H1 (cell line): ENCODE measurements around the gene DNAH8. TPM values are rescaled to one million over a fixed set of nuclear protein-coding genes. Genes with fewer than 3 reads are reported as not detected.

Source experiments
- CBX5 ChIP-seq: fragments of 300-800, 300-1000 bp; sonication (generic); IDR thresholded peaks from 2 replicates; pipeline ENCODE4 v1.7.1; 2016; ENCODE audit warnings: antibody characterized with exemption, low read length, low read depth
- JUN ChIP-seq: IDR thresholded peaks from 2 replicates; pipeline ENCODE4 v1.6.1; 2011; ENCODE audit warnings: low read depth, mild to moderate bottlenecking, improper control_type of control experiment, low read length
- POLR2AphosphoS5 ChIP-seq: IDR thresholded peaks from 2 replicates; pipeline ENCODE4 v1.6.1; 2011; ENCODE audit warnings: low read depth, low read length
- TAF7 ChIP-seq: optimal IDR thresholded peaks from 2 replicates; pipeline ENCODE3; 2011; ENCODE audit warnings: low read depth, mild to moderate bottlenecking, inconsistent platforms, low read length, moderate library complexity, borderline replicate concordance
- polyA plus RNA-seq, 7 experiments: library from polyadenylated mRNA; depleted of rRNA in 3 of 7; stranded (reverse) in 5 of 7; unstranded in 2 of 7; fragments of >200 nt in 5 of 7; fragments of 200-250 nt in 2 of 7; gene quantifications; 1 replicate in 5 of 7; 2 replicates in 1 of 7; 4 replicates in 1 of 7; pipeline versions ENCODE4 v1.2.1 to v1.2.3, GENCODE V29; 2011 to 2013; ENCODE audit warnings: missing spikeins in 2 of 7, mixed read lengths in 2 of 7
- total RNA-seq: library from RNA; stranded (reverse); fragmentation: NEBNext Ultra II Directional; extraction: Animal tissue kit (Norgen Biotek cat#: 25700); gene quantifications from 2 replicates; pipeline ENCODE4 v1.2.1, GENCODE V29; 2021
- TF ChIP-seq, protein P1 (sequence below): IDR thresholded peaks from 2 replicates; pipeline ENCODE4 v1.6.1; 2012; ENCODE audit warnings: low read length, inconsistent platforms

Gene DNAH8
- total and polyA plus RNA-seq, 2 of the 8 experiments (the other 6 are each of a cell fraction or from before 2014, with no cell fraction given): under 0.01 TPM; not detected in 1

DNA sequence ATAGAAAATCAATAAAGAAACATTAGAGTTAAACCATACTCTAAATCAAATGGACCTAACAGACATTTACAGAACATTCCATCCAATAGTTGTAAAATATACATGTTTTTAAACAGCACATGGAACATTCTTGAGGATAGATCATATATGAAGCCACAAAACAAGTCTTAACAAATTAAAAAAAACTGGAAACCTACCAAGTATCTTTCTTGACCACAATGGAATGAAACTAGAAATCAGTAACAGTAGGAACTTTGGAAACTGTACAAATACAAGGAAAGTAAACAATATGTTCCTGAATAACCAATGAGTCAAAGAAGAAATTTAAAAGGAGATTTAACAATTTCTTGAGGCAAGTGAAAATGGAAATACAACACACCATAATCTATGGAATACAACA lies 242.3 kb downstream of the DNAH8 start (continued):
- TF ChIP-seq, protein P1, sequence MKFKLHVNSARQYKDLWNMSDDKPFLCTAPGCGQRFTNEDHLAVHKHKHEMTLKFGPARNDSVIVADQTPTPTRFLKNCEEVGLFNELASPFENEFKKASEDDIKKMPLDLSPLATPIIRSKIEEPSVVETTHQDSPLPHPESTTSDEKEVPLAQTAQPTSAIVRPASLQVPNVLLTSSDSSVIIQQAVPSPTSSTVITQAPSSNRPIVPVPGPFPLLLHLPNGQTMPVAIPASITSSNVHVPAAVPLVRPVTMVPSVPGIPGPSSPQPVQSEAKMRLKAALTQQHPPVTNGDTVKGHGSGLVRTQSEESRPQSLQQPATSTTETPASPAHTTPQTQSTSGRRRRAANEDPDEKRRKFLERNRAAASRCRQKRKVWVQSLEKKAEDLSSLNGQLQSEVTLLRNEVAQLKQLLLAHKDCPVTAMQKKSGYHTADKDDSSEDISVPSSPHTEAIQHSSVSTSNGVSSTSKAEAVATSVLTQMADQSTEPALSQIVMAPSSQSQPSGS: no peak
- no peak for TF ChIP-seq TAF7
- TF ChIP-seq CBX5: no peak
- TF ChIP-seq JUN: no peak
- TF ChIP-seq POLR2AphosphoS5: no peak
